Left cardiac atrium (tissue), 4 donors: Measurements from ENCODE around the gene AFF1. TPM values are rescaled to one million over a fixed set of nuclear protein-coding genes. Genes with fewer than 3 reads are reported as not detected.
A peak's percentile ranks its signal among the peaks of the same experiment; 100 is the strongest.
"Not testable (repeated sequence)": the region's sequence is repeated elsewhere in the genome, so short reads cannot be mapped to it uniquely, and the experiment has no call there.

ENCODE experiments used
- ATAC-seq, 2 donors: fragments of 200-7000 bp; cut with Tn5 transposase; one replicate each; pipeline ENCODE4 v1.9.1; 2020; ENCODE audit warnings: mild to moderate bottlenecking in 2 of 2, moderate library complexity in 2 of 2
- DNase-seq: peaks from one replicate; pipeline ENCODE4 v3.0.0-alpha.2; 2020
- intact Hi-C, 2 donors: fragments of 100-400 bp; cut with DNase I; formaldehyde crosslinking; loops; one replicate each; pipeline versions ENCODE4 v1.14.1 to v1.15.1; 2022 to 2023
- total RNA-seq, 2 donors: library from RNA; stranded (reverse); fragmentation: NEBNext Ultra II Directional; extraction: Animal tissue kit (Norgen Biotek cat#: 25700); gene quantifications; one replicate each; pipeline ENCODE4 v1.2.1, GENCODE V29; 2021
- donor health status: DM: no; HTN: yes; CAD: no.
- donor health status: DM: no; HTN: yes; CAD: no; lungs with severe emphysema.
- donor health status: DM: yes; HTN: yes; CAD: no.
- donor health status: Dilated cardiomyopathy.

The AFF1 gene
- total RNA-seq, 2 donors from 2014 or later, result 68.1 to 78.4 TPM

DNA sequence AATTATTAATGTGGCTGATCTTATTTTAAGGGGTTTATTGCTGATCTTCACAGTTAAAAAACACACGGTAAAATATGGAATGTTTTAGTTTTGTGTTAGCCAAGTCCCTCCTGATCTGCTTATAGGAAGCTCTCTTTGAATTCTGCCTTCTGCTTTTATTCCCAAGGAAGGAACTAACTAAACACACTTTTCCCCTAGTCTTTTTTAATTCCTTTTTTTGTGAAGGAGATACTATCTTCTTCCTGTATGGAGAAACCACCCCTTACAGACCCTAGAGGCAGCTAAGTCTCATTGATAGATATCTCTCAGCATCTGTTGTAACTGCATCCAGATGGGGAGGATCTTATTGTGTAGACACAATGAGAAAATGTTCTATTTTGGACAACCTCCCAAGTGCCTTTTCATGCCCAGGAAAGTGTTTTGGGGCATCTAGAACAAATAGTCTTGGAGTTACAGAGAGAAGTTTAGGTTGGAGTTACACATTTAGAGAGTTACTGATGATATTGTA, 64.4 kb downstream of the AFF1 start:
- ATAC-seq, result peak in 1 of 2 donors; percentile 13
- intact Hi-C loops, result no loop called here
- DNase-seq, result no peak

DNA sequence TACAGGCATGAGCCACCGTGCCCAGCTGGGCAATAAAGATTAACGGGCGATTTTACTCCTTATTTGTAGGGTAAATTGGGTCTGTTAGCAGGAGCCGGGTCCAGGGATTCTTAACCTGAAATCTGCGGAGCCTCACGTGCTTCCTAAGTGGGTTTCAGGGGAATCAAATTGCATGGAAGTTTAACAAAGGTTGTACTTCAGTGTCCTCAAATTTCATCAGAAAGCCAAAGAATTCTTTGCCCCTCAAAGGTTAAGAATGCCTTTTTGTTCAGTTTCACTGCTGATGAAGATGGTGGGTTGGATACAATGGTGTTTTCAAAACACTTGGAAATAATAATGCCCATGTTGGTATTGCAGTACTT, 67.9 kb downstream of the AFF1 start:
- DNase-seq, result no peak
- no peak for ATAC-seq
- intact Hi-C loops, result no loop called here

- intact Hi-C loops, result no loop called here
- DNase-seq (no peak), ATAC-seq (no peak)
Observed at GRCh38 chr4:87003266-87003665, 68.5 kb downstream of the AFF1 start.

DNA sequence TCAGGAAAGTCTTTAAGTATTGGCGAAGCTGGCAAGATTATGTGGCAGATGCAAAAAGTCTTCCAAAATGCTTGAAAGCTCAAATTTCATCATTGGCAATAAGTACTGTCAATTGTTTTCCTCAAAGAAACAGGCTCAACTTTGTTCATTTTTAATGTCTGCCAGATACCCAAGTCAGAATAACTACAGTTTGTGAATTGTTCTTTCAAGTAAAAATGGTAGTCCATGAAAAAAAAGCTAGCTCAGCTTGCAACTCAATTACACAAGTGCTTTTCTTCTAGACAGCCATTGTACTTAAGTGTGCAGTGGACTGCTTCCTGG, 70.5 kb downstream of the AFF1 start:
- intact Hi-C loops, result loop anchor here (5.0 kb wide), 3 partner anchors 68 to 87 kb away; partner anchors contain the start of gene AFF1 (in 2 of the 2)
- DNase-seq (no peak), ATAC-seq (no peak)

GRCh38 chr4:87005690-87006425, 71.0 kb downstream of the AFF1 start:
- peak in 1 of 2 donors; percentile 4 for ATAC-seq

DNA sequence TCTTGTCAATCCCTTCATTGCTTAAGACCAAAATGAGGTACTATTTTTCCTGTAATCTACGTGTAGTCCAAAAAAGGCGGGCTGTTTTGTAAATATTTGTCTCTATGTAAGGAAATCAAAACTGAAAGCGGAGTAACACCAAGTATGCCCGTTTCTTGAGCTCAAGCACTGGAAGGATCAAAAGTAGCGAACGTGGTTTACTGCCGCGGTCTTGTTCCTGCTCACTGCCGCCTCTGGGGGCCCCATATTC, 71.5 kb downstream of the AFF1 start:
- ATAC-seq (no peak), DNase-seq (no peak)
- intact Hi-C loops, result loop anchor here (5.0 kb wide), 3 partner anchors 69 to 86 kb away; partner anchors contain the start of gene AFF1 (in 2 of the 2)

More at GRCh38 chr4:87005690-87006425, 71.0 kb downstream of the AFF1 start:
- intact Hi-C loops, result loop anchor here (5.0 kb wide), 3 partner anchors 69 to 86 kb away; partner anchors contain the start of gene AFF1 (in 2 of the 2)
- no peak for DNase-seq

DNA sequence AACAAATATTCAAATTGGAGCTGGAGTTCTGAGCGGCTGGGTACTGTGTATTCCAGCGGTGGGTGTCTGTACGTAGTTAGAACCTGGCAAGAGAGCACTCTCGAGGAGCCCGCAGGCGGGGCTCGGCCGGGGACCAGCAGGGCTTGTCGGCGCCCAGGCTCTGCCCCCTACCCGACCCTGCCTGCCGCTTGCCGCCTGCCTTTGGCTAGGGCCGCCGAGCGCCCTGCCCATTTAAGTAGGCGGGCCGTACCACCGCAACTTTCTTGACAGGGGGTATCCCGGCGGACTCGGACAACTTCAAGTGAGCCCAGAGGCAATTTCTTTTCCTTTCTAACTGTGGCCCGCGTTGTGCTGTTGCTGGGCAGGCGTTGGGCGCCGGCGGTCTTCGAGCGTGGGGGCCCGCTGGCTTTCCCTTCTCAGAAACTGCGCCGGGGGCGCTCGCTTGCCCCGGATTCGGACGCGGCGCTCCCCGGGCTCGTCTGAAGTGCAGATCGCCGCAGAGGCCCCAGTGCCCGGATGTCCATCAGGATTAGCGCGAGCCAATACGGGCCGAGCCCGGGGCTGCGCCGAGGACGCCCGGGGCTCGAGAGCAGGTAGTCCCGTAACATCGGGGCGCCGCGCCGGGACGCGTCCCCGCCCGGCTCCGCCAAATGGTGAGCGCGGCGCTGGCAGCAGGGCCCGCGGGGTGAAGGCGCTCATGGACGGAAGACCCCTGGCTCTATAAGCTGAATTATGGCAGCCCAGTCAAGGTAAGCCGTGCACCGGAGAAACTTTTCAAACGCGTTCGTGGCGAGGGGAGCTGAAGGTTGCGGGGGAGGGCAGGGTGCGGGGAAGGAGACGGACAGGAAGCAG, 72.1 kb downstream of the AFF1 start:
- ATAC-seq (peak; percentile 94 to 96), DNase-seq (peak; percentile 95)
- intact Hi-C loops, result loop anchor here (5.0 kb wide), 3 partner anchors 70 to 85 kb away; partner anchors contain the start of gene AFF1 (in 2 of the 2)

GRCh38 chr4:87007528-87008446, 73.0 kb downstream of the AFF1 start:
- peak; percentile 60 for DNase-seq
- ATAC-seq, result peak; percentile 48 to 56
- intact Hi-C loops, result loop anchor here (5.0 kb wide), 3 partner anchors 70 to 85 kb away; partner anchors contain the start of gene AFF1 (in 2 of the 2)

- ATAC-seq, result no peak
- intact Hi-C loops, result loop anchor here (5.0 kb wide), 3 partner anchors 72 to 87 kb away; partner anchors contain the start of gene AFF1 (in 2 of the 2)
Observed at GRCh38 chr4:87009095-87009648, 74.4 kb downstream of the AFF1 start.

GRCh38 chr4:87010192-87010591, 75.4 kb downstream of the AFF1 start:
- DNase-seq, result no peak
- ATAC-seq, result no peak
- intact Hi-C loops, result no loop called here

More at GRCh38 chr4:87009095-87009648, 74.4 kb downstream of the AFF1 start:
- no peak for DNase-seq

DNA sequence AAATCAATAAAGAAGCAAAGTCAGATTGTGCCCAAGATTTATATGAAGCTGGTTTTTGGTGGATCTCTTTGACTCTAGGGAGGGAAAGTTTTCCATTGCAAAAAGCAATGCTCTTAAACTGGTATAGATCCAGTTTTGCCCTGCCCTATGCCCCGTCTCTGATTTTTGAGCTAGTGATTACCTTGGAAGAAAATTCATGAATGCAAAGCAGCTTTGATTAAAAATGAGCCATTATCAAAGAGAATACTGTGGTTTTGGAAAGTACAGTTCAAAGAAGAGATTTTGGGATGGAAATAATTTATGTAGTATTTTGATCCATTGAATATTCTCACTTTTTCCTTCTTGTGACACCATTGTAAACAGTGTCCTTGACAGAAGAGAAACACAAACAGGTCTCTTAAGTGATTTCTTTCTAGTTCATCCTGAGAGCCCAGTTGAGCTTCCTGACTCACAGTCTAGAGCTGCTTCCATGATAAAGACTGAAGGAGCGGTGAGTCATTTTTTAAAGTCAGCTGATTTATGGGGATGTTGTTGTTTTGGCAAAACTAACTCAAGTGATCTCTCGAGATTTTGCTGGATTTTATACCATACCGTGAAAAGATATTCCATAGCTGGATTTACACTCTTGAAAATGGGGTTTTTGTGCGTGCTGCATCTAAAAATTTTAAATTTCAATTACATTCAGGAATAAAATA, 76.7 kb downstream of the AFF1 start:
- intact Hi-C loops, result no loop called here
- DNase-seq, result no peak
- peak in 1 of 2 donors; percentile 37 for ATAC-seq

GRCh38 chr4:87012265-87012953, 77.6 kb downstream of the AFF1 start:
- ATAC-seq, result peak in 1 of 2 donors; percentile 9
- intact Hi-C loops, result no loop called here
- no peak for DNase-seq

DNA sequence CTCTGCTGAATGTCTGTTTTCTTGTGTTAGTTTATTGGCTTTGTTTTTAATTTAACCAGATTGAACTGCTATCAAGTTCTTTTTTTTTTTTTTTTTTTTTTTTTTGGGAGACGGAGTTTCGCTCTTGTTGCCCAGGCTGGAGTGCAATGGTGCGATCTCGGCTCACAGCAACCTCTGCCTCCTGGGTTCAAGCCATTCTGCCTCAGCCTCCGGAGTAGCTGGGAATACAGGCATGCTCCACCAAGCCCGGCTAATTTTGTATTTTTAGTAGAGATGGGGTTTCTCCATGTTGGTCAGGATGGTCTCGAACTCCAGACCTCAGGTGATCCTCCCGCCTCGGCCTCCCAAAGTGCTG, 78.1 kb downstream of the AFF1 start:
- intact Hi-C loops, result not testable (repeated sequence)

DNA sequence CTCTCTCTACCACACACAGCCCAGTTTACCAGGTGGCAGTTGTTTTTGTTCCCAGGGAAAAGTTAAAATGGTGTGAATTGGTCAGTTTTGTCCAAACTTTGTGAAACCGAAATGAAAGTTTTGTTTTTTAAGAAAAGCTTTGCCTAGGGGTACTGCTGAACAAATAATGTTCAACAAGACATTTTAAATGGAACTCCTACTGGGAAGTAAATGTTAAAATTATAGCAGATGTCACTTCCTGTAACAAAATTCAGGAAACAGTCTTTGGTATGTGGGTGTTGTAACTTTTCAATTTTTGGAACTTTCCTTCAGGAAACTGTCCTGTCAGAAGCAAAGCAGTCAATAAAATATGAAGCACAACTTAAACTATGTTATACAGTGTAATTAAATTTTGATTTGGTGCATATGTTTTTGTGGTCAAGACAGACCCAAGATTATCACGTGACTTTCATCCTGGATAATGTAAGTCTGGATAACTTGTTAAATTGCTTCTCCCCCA, 79.5 kb downstream of the AFF1 start:
- intact Hi-C loops, result no loop called here
- DNase-seq (no peak), ATAC-seq (peak in 1 of 2 donors; percentile 16)

More for the DNA sequence above, 78.1 kb downstream of the AFF1 start:
- not testable (repeated sequence) for DNase-seq, ATAC-seq

GRCh38 chr4:87015416-87015815, 80.6 kb downstream of the AFF1 start:
- DNase-seq (no peak), ATAC-seq (no peak)
- intact Hi-C loops, result no loop called here

GRCh38 chr4:87017580-87018342, 83.0 kb downstream of the AFF1 start:
- ATAC-seq, result peak; percentile 42 to 67
- no peak for DNase-seq
- intact Hi-C loops, result no loop called here

DNA sequence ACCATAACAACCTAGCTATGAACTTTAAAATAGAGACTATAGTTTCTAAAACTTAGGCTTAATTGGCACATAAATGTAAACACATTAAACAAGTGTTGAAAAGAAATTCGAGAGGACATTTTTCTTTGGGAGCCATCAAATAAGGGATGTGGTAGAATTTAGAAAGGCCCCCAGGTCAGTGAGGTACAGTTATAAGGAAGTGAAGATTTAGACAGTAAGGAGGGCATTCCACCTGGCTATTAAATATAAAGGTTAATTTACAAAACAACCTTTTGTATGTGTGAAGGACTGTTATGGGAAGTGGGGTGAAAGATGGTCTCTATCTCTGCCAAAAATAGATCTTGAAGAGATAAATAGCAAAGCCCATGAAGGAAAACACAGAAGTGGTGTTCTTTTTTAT, 83.9 kb downstream of the AFF1 start:
- ATAC-seq, result no peak
- DNase-seq, result no peak
- intact Hi-C loops, result no loop called here
